Measurements from ENCODE around the gene NPC2. TPM values are rescaled to one million over a fixed set of nuclear protein-coding genes. Genes with fewer than 3 reads are reported as not detected.

The NPC2 gene
- total RNA-seq, 1 donor from 2014 or later = 177 TPM

GRCh38 chr14:74528886-74529285, 35.8 kb upstream of the NPC2 start:
- Mint-ChIP-seq H3K4me1 (ENCODE audit: low read depth) (no peaks in the 10 kb centered on the region), H3K27me3 (peaks cover 6% of the 10 kb centered on the region), H3K36me3 (ENCODE audit: insufficient read depth) (no peaks in the 10 kb centered on the region), H3K9me3 (ENCODE audit: low read depth) (no peaks in the 10 kb centered on the region), H3K4me3 (ENCODE audit: low read depth) (no peak overlapping the region), H3K27ac (no peak overlapping the region)
- no peak for TF ChIP-seq CTCF (IDR thresholded peaks at IDR 0.05; ENCODE audit: unreplicated experiment)
- DNase-seq (ENCODE audit: low spot score, unreplicated experiment) = no peak

GRCh38 chr14:74528406-74528805, 35.3 kb upstream of the NPC2 start:
- H3K36me3 Mint-ChIP-seq (ENCODE audit: insufficient read depth) = no peaks in the 10 kb centered on the region
- peaks cover 6% of the 10 kb centered on the region for H3K27me3 Mint-ChIP-seq
- no peak for DNase-seq (ENCODE audit: low spot score, unreplicated experiment)
- no peak for TF ChIP-seq CTCF (IDR thresholded peaks at IDR 0.05; ENCODE audit: unreplicated experiment)
- no peak overlapping the region for H3K4me3 Mint-ChIP-seq (ENCODE audit: low read depth)
- H3K27ac Mint-ChIP-seq = no peak overlapping the region
- no peaks in the 10 kb centered on the region for H3K9me3 Mint-ChIP-seq (ENCODE audit: low read depth)
- no peaks in the 10 kb centered on the region for H3K4me1 Mint-ChIP-seq (ENCODE audit: low read depth)

GRCh38 chr14:74527736-74528280, 34.7 kb upstream of the NPC2 start:
- TF ChIP-seq CTCF (IDR thresholded peaks at IDR 0.05; ENCODE audit: unreplicated experiment) = no peak
- no peaks in the 10 kb centered on the region for H3K4me1 Mint-ChIP-seq (ENCODE audit: low read depth)
- DNase-seq (ENCODE audit: low spot score, unreplicated experiment) = no peak
- no peak overlapping the region for H3K27ac Mint-ChIP-seq
- no peaks in the 10 kb centered on the region for H3K36me3 Mint-ChIP-seq (ENCODE audit: insufficient read depth)
- no peak overlapping the region for H3K4me3 Mint-ChIP-seq (ENCODE audit: low read depth)
- H3K9me3 Mint-ChIP-seq (ENCODE audit: low read depth) = no peaks in the 10 kb centered on the region
- H3K27me3 Mint-ChIP-seq = peaks cover 6% of the 10 kb centered on the region

- H3K4me1 Mint-ChIP-seq (ENCODE audit: low read depth) = no peaks in the 10 kb centered on the region
- H3K9me3 Mint-ChIP-seq (ENCODE audit: low read depth) = no peaks in the 10 kb centered on the region
- H3K36me3 Mint-ChIP-seq (ENCODE audit: insufficient read depth) = no peaks in the 10 kb centered on the region
- peak overlapping the region; percentile 59 for H3K27ac Mint-ChIP-seq
- H3K4me3 Mint-ChIP-seq (ENCODE audit: low read depth) = no peak overlapping the region
- peak; percentile 43 for TF ChIP-seq CTCF (IDR thresholded peaks at IDR 0.05; ENCODE audit: unreplicated experiment)
- no peak for DNase-seq (ENCODE audit: low spot score, unreplicated experiment)
- peaks cover 6% of the 10 kb centered on the region for H3K27me3 Mint-ChIP-seq
These were observed 33.9 kb upstream of the NPC2 start for GRCh38 chr14:74526854-74527585.

GRCh38 chr14:74525361-74525851, 32.3 kb upstream of the NPC2 start:
- H3K9me3 Mint-ChIP-seq (ENCODE audit: low read depth) = no peaks in the 10 kb centered on the region
- H3K36me3 Mint-ChIP-seq (ENCODE audit: insufficient read depth) = no peaks in the 10 kb centered on the region
- peaks cover 6% of the 10 kb centered on the region for H3K27me3 Mint-ChIP-seq
- H3K4me1 Mint-ChIP-seq (ENCODE audit: low read depth) = no peaks in the 10 kb centered on the region
- no peak for DNase-seq (ENCODE audit: low spot score, unreplicated experiment)
- no peak overlapping the region for H3K4me3 Mint-ChIP-seq (ENCODE audit: low read depth)
- H3K27ac Mint-ChIP-seq = peak overlapping the region; percentile 49
- TF ChIP-seq CTCF (IDR thresholded peaks at IDR 0.05; ENCODE audit: unreplicated experiment) = no peak
